NCI-H1092 (cell line): ENCODE data around the gene SPATA32.

Experiments used
- DNase-seq: peaks from one replicate; lab custom pipeline; 2025; lab: John Stamatoyannopoulos, UW

SPATA32 gene

DNA sequence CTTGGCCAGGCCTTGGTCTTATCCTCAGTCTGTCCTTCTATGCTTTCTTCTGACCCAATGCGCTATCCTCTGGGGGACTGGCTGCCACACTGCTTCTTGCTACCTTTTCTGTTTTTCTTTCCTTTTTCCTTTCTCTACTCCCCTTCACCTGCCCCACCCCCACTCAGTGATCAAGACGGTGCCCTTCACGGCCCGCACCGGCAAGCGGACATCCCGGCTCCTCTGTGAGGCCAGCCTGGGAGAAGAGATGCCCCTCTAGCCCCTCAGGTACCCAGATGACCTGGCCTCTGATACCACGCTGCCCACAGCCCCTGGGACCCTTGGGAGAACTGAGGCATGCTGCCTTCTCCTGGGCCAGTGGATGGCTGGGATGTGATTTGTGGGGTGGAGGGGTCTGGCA, 15.6 kb downstream of the SPATA32 start:
- no peak for DNase-seq

DNA sequence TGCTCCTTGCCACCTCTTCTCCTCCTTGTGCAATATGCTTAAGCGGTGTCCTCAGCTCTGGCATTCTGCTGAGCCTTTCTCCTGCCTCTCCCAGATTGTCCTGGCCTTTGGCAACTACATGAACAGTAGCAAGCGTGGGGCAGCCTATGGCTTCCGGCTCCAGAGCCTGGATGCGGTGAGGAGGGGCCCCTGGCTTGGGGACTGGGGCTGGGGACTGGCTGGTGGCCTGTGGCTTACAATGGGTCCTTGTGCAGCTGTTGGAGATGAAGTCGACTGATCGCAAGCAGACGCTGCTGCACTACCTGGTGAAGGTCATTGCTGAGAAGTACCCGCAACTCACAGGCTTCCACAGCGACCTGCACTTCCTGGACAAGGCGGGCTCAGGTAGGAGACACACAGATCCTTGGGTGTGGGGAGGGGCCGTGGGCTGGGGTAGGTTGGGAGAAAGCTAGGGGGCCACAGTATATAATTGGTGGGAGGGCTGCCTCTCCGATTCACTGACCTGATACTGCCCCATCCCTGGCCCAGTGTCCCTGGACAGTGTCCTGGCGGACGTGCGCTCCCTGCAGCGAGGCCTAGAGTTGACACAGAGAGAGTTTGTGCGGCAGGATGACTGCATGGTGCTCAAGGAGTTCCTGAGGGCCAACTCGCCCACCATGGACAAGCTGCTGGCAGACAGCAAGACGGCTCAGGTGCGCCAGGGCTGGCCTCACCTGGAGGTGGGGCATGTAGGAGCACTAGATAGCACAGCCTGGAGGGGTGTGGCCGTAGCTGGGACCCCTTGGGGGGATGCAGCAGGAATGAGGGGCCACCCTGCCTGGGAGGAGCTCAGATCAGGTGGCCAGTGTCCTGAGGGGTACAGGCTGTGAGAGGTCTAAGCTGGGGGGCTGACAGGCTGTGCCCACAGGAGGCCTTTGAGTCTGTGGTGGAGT, 16.9 kb downstream of the SPATA32 start:
- no peak for DNase-seq

DNA sequence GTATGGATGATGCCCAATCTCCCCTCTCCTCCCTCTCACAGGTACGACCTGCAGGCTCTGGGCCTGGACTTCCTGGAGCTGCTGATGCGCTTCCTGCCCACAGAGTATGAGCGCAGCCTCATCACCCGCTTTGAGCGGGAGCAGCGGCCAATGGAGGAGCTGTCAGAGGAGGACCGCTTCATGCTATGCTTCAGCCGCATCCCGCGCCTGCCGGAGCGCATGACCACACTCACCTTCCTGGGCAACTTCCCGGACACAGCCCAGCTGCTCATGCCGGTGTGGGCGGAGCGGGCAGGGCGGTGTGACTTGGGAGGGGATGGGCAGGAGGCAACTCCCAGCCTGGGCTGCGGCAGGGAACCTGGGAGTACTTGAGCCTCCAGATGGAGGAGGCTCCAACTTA, 18.1 kb downstream of the SPATA32 start:
- DNase-seq: no peak

DNA sequence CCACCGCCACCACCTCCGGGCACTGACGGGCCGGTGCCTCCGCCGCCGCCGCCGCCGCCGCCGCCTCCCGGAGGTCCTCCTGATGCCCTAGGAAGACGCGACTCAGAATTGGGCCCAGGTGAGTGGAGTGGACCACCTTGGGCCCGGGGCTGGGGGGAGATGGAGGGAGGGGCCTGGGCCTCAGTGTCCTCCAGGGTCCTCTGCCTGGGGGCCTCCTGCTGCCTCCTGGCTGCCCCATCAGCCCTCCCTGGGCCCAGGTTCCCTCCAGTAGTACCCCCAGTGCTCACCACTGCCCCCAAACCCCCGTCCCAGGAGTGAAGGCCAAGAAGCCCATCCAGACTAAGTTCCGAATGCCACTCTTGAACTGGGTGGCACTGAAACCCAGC, 19.9 kb downstream of the SPATA32 start:
- no peak for DNase-seq

DNA sequence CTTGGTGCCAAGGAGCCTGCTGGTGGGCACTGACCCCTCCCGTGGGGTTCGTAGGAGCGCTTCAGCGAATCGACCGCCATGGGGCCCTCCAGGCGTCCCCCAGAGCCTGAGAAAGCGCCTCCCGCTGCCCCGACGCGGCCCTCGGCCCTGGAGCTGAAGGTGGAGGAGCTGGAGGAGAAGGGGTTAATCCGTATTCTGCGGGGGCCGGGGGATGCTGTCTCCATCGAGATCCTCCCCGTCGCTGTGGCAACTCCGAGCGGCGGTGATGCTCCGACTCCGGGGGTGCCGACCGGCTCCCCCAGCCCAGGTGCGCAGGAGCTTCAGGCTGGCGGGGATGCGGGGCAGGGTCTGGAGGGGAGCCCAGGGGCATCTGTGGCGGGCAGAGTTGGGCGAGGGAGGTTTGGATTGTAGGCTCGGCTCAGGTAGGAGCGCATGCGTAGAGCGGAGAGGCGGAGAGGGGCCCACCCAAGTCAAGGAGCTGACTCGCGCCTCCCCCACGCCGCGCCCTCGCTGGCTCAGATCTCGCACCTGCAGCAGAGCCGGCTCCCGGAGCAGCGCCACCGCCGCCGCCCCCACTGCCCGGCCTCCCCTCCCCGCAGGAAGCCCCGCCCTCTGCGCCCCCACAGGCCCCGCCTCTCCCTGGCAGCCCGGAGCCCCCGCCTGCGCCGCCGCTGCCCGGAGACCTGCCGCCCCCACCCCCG, 20.4 kb downstream of the SPATA32 start:
- no peak for DNase-seq

DNA sequence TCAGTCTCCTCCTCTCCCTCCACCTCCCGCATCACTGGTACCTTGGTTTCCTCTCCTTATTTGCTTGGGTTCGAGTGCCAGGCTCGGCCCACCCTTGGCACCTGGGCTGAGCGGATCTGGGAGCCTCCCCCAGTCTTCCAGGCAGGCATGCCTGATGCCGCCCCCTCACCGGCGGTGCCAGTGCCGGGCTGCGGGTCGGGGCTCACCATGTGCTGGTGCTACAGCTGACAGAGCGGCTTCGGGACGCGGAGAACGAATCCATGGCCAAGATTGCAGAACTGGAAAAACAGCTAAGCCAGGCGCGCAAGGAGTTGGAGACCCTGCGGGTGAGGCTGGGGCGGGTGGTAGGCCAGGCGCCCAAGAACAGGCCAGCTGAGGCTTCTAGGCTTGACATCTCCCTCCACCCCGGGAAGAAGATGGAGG, 21.0 kb downstream of the SPATA32 start:
- DNase-seq: no peak

DNA sequence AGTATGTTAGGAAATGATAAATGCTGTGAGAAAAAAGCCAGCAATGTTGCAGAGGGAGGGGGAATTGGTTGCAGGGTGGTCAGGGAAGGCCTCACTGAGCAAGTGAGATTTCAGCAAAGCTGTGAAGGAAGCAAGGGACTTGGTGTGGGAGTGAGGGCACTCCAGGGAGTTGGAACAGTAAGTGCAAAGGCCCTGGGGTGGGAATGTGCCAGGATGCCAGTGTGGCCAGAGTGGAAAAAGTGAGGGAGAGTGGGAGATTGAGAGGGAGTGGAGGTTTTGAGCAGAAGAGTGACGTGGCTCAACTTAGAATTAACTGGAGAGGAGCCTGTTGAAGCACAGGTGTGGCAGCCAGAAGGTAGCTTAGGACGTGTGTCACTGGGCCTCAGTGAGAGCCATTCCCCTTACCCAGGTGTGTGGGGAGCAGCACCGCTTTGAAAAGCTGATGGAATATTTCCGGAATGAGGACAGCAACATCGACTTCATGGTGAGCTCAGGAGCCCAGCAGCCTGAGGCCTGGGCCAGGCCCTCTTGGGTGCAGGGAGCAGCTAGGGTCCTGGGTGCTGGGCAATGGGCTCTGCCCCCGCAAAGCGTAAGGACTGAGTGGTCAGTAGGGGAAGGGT, 23.6 kb downstream of the SPATA32 start:
- no peak for DNase-seq

DNA sequence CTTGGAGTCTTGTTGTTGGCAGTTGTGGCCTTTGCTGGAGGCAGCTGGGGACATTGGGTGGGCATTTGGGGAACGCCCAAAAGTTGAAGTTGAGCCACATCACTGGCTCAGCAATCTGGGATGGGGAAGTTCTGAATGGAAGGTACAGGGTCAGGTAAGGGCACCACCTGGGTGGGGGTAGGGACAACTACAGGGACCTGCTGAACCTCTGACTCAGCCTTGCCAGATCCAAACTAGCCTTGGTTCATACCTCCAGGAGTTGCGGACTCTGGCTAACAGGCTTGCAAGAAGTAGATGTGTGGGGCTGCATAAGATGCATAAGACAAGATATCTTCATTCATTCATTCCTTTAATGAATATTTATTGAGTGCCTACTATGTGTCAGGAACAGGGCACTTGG, 24.2 kb downstream of the SPATA32 start:
- no peak for DNase-seq

DNA sequence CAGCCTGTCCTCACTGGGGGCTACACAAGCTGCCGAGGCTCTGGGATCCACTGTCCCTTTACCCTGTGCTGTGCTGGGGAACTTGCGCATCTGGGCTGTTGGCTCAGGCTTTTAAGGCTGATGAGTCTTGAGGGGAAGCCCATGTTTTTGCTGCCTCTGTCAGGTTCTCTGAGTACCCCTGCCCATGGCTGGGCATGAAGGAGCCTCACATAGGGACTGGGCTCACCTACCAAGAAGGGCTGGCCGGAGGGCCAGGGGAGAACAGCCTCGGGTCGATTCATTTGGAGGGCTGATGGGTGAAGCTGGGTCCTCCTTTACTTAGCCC, 25.6 kb downstream of the SPATA32 start:
- no peak for DNase-seq

DNA sequence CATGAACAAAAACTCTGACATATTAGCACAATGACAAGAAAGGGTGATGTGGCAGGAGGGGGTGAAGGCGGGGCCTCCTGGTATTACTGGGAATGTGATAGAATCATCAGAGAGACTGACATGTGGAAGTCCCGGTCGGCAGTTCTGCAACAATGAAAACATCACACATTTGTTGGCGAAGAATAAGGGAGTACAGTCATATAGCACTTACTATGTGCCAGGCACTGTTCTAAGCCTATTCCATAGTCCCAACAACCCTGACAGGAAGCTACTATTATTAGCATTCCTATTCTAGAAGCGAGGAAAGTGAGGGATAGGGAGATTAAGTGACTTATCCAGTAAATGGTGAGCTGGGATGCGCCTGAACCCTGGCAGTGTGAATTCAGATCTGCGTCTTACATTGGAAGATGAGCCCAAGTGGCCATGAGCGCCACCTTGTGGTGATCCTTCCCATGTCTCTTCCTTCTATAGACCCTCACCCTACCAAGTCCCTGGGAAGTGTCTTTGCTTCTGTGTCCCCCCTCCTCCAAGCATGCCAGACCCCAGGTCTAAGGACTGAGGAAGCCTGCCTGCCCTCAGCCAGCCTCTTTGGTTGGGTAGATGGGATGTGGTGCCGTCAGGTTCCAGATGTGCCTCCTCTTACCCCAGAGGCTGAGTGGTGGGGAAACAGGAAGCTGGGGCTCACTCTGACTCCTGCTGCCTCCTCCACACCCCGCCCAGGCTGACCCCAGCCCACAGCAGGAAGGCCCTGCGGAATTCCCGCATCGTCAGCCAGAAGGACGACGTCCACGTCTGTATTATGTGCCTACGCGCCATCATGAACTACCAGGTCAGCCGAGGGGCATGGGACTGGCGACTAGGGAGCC, 26.2 kb downstream of the SPATA32 start:
- DNase-seq: peak; percentile 27

DNA sequence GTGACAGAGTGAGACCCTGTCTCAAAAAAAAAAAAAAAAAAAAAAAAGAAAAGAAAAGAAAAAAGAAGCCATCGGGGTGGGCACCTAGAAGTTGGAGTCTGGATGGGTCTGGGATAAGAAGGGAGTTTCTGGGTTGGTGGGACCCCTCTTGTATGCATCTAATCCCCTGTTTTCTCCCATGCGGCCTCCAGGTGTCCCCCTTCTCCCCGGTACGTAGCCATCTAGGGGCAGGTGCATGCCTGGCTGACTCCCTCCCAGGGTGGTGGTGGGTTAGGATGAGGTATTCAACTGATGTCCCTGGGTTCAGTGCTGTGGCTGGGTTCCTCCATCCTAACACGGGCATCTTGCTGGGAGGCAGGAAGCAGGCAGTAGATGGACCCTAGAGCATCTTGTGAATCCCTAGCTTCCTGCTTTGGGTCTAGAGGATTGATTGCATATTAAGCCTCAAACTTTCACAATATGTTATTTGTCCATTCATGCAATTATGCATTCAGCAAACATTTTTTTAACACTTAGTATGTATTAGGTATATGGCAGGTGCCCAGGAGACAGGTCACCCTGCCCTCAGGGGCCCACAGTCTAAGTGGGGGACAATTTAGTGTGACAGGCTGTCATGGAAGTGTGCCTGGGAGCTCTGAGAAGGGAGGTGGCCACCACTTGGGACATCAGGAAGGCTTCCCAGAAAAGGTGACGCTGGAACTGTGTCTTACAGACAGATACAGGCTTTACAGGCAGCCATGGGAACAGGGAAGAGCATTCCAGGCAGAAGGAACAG, 27.1 kb downstream of the SPATA32 start:
- DNase-seq: peak; percentile 55

DNA sequence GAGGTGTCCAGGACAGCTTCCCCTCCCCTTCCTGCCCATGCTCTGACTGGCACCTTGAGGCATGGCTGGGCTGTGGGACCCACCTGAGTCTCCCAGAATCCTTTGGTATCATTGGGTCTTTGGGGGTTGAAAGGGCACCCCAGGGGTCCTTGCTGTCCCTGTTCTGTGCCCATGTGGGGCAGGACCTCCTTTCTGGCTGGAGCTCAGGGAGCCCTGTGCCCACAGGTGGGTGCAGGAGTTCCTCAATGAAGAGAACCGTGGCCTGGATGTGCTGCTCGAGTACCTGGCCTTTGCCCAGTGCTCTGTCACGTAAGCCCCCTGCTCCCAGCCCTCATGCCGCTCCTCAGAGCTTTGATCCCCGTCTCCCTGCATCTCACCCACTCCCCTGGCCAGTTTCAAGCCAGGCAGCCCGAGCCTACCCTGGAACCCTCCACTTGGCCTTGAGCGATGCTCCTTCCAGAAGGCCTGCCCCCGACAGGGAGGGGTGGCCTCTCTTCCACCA, 28.4 kb downstream of the SPATA32 start:
- no peak for DNase-seq

DNA sequence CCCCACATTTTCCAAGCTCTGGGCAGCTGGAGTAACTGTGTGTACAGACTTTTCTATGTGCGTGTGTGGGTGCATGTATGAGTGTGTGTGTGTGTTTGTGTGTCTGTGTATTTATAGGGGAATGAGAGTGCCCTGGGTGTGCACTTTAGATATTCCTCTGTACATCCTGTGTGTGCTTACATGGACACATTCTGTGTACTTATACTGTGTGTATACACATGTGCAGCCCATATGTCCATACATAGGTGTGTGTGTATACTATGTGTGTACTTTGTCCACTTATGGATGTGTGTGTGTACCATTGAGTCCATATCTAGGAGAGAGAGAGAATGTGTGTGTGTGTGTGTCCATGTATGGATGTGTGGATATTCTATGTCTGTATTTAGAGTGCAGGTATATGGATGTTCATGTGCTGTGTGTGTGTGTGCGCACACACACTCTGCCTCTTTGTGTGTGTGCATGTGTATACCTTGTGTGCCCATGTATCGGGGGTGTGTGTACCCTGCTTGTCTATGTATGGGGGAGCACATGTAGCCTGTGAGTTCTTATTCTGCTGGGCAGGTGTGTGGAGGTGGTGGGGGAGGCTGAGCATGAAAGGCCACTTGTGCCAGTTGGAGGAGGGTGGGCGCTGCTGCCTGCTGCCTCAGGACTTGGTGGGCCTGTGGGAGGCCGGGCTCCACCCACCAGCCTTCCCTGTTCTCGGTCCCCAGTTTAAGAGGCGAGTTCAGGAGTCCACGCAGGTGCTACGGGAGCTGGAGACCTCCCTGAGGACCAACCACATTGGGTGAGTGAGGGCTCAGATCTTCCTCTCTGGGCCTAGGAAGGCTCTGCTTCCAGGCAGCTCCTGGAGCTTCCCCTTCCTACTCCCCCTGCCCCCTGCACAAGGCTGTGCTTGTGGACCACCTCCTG, 29.1 kb downstream of the SPATA32 start:
- DNase-seq: no peak

DNA sequence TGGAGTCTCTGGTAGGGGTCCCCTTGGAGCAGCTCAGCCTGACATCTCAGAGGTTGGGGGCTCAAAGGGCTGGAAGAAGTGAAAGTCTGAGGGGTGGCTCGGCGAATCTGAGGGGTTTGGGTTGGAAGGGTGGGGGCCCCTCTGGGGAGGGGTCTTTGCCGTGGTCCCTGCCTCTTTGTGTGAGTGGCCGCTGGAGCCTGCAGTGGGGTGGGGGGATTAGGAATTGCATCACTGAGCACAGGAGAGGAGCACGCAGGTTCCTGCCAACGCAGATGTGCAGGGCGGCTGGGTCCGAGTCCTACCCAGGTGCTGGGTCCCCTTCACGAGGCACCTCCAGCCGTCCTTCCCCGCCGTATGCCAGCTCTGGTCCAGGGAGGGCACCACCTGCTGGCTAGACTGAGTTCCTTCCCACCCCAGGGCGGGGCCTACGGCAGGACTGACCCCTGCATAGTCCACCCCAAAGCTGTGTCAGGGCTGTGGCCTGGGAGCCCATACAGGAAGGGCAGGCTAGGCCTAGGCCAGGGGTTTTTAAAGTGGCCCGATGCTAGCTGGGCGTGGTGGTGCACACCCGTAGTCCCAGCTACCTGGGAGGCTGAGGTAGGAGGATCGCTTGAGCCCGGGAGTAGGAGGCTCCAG, 30.3 kb downstream of the SPATA32 start:
- DNase-seq: peak; percentile 74

DNA sequence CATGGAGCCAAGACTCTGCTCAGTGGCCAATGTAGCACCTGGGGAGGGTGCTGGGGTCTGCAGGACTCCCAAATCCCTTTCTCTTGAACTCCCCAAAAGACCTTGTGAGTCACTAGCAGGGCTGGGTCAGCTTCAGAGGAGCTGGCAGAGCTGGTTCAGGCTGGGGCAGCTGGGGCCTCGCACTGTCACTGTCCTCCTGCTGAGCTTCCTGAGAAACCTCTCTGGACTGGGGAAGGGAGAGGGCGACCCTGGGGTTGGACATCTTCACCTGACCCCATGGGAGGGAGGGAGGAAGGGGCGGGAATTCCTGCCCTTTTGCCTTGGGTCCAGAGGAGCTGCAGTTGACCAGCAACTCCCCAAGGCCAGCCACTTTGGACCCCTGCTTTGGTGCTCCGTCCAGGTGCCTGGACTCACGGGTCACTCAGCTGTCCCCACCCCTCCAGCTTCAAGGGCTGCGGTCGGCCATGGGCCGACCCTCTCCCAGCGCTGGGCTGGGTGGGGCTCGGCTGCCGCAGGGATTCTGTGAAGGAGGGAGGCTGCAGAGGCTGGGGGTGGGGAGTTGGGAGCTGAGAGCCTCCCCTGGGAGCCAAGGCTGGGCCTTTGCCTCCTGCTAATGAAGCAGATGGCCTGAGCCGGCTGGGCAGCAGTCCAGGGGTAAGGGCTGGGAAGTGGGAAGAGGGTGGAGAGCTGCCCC, 31.0 kb downstream of the SPATA32 start:
- peak; percentile 92 for DNase-seq

DNA sequence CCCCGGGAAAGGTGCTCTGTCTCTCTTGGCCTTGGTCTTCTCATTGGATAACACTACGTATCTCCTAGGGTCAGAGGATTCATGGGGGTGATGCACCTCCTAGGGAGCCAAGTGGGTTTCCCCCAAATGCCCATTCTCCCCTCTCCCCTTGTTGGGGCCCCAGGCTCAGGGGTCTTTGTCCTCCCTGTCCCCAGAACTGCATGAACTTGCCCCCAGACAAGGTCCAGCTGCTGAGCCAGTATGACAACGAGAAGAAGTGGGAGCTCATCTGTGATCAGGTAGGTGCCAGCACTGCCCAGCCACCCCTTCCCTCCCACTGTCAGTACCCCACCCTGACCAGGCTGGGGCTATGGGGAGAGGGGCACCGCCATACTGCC, 31.5 kb downstream of the SPATA32 start:
- no peak for DNase-seq

DNA sequence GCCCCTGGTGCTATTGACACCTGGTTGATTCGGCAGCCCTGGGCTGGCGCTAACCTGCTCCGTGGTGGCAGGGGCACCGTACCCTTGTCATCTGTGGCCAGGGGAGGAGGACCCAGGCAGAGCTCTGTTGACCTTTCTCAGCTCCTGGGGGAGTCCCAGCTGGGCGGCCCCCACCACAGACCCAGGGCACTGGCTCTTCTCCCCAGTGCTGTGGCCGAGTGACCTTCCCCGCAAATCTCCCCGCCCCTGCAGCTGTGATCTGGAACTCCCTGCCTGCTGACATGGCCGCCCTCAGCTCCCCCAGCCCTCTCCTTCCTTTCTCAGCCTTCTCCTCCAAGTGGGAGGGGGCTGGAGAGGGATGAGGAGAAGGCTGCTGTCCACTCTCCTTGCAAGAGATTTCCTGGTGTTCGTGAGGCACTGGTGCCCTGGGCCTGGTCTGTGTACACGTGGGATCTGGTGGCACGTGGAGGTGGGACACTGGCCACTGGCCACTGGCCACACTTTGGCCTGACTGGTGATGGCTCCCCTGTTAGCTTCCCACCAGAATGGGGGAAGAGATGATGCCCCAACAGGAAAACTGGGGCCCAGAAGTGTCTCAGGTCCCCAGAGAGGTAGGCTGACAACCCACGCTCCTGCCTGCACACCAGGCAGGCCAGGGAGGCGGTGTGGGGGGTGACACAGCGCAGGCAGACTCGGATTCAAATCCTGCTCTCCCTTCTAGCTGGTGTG, 32.0 kb downstream of the SPATA32 start:
- no peak for DNase-seq
